SIG-M5 treated with dmso at 0.1 percent for 504 hours (cell line): Measurements from ENCODE around the gene NFATC1.

Source experiments
- DNase-seq: peaks from one replicate; lab custom pipeline; 2025; ENCODE audit not compliant: unreplicated experiment; lab: John Stamatoyannopoulos, UW

NFATC1 gene

GRCh38 chr18:79438898-79439627, 43.3 kb downstream of the NFATC1 start:
- DNase-seq = no peak

- DNase-seq = no peak
Measured at GRCh38 chr18:79439628-79440023, 43.9 kb downstream of the NFATC1 start.

GRCh38 chr18:79440316-79441110, 44.8 kb downstream of the NFATC1 start:
- no peak for DNase-seq

GRCh38 chr18:79441420-79441819, 45.7 kb downstream of the NFATC1 start:
- DNase-seq = no peak

- no peak for DNase-seq
Measured at GRCh38 chr18:79442508-79443221, 46.9 kb downstream of the NFATC1 start.

- DNase-seq = no peak
Measured at GRCh38 chr18:79445221-79445620, 49.5 kb downstream of the NFATC1 start.

GRCh38 chr18:79445696-79446561, 50.2 kb downstream of the NFATC1 start:
- DNase-seq = no peak

GRCh38 chr18:79446931-79447330, 51.2 kb downstream of the NFATC1 start:
- DNase-seq = no peak

- no peak for DNase-seq
Measured at GRCh38 chr18:79447703-79448367, 52.1 kb downstream of the NFATC1 start.

- no peak for DNase-seq
Measured at GRCh38 chr18:79448621-79449020, 52.9 kb downstream of the NFATC1 start.

GRCh38 chr18:79449551-79450288, 54.0 kb downstream of the NFATC1 start:
- no peak for DNase-seq

GRCh38 chr18:79450289-79451080, 54.8 kb downstream of the NFATC1 start:
- DNase-seq = no peak

- no peak for DNase-seq
Measured at GRCh38 chr18:79451237-79452125, 55.8 kb downstream of the NFATC1 start.

GRCh38 chr18:79452190-79452990, 56.7 kb downstream of the NFATC1 start:
- no peak for DNase-seq

- DNase-seq = no peak
Measured at GRCh38 chr18:79452991-79453645, 57.4 kb downstream of the NFATC1 start.
